HG03064 (cell line): Measurements from ENCODE around the gene TMEM164.

Experiments used
- ATAC-seq: cut with Tn5 transposase; IDR thresholded peaks from one replicate; pipeline ENCODE4 v1.9.1; 2021; ENCODE audit warnings: low read depth; ENCODE audit not compliant: unreplicated experiment

Gene TMEM164

DNA sequence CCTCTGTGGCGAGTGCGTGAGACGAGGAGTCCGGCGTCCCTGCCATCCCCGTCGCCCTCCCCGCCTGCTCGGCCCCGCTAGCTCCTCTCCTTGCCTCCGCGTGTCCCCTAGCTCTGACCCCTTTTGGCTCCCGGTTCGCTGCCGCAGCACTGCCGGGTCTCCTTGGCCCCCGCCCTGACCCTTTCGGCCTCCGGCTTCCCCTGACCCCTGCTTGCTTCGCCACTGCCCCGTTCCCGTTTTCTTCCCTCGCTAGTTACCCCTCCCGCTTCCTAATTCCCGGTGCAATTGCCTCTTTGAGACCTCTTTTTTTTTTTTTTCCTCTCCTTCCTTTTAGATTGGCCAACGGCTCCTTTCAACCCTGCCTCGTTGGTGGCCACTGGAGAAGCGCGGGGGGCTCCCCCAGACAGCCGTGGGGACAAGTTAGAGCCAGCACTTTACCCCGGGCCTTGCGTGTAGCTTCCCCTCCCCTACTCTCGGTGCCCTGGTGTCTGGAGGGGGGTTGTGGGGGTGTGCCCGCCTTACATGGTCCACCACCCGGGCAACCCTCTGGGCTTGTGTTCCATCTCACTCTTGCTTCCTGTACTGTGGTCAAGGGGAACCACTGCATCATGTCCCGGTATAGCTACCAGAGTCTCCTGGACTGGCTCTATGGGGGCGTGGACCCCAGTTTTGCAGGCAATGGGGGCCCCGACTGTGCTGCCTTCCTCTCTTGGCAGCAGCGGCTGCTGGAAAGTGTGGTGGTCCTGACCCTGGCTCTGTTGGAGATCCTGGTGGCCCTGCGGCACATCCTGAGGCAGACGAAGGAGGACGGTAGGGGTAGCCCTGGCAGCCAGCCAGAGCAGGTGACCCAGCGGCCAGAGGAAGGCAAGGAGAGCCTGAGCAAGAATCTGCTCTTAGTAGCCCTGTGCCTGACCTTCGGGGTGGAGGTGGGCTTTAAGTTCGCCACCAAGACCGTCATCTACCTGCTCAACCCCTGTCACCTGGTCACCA lies 548 bp downstream of the TMEM164 start:
- no peak for ATAC-seq

DNA sequence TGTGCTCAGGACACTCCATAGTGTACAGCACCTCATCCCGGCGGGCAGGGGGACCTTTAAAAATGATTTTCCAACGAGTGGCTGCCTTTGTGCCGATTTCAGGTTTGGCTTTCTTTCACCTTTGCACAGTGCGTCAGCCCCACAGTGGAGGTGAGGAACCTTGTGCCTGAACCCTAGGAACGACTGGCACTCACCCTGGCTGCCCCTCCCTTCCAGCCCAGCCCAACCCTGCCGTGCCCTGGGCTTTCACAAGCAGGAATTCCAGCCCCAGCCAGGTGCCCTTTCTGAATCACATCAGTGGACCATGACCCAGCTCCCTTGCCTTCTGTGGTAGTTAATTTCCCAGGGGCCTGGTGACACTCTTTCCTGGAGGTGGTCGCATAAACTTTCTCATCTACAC lies 1.3 kb downstream of the TMEM164 start:
- no peak for ATAC-seq

DNA sequence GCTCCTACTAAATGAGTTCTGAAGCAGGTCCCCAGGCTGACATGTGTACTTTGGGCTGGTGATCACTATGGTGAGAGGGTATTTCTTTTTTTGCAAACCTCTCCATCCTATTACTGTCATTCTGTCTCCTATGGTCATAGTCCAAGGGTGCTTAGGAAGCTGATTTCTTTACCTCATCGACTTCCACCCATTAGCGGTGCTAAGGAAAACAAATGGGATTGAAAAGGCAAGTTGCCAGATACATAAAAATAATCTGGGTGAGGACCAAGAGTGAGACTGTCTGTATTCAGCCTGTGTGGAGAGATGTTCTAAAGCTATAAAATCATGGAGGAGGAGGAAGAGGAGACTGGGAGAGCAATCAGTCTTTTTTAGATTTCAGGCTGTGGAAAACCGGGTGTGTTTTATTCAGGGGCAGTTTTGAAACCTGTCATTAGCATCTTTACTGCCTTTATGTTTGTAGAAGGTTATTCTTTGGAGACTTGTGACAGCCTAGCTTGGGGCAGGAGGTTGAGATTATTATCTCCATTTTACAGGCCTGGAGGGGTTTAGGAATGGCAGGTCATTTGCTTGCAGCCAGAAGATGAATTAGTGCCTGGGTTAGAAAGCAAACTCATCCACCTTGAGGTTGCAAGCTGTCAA lies 1.9 kb downstream of the TMEM164 start:
- ATAC-seq, result no peak

DNA sequence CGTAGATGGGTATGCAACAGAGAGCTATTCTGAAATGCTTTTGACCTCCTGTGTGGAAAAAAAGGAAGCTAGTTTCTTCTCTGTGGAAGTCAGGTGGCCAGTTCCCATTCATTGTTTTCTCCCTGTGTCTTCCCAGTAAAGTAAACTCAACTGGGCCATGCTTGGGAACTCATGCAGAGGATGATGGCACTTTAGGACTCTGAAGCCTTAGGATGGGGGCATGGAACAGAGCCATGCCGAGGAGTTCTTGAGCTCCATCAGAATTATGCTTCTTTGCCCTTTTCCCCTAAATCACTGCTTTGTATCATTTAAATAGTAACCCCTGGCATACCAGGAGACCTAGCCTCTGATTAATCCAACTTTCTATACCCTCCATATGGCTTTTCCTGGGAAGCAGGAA lies 3.2 kb downstream of the TMEM164 start:
- ATAC-seq, result no peak

DNA sequence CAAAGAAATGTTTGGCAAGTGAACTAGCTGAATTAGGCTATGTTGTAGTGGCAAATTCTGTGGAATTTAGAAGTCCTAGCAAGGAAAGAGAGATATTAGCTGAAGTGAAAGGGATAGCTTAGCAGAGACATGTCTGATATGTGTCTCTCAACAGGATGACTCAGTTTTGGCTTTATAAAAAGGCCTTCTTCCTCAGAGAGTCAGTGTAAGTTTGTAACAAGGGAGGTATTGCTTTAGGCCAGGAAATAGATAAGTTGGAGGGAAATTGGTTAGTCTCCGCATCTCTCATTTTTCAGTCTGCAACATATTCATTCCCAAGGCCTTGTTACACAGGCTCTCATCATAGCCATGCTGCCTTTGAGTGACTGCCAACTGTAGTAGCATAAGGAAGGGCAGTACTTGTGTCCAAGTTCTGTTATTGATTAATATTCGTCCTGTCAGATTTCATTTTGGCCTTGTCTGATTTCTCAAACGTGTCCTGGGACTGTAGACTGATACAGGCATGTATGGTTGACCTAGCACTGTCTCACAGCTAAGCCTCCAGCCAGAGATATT lies 4.0 kb downstream of the TMEM164 start:
- no peak for ATAC-seq

DNA sequence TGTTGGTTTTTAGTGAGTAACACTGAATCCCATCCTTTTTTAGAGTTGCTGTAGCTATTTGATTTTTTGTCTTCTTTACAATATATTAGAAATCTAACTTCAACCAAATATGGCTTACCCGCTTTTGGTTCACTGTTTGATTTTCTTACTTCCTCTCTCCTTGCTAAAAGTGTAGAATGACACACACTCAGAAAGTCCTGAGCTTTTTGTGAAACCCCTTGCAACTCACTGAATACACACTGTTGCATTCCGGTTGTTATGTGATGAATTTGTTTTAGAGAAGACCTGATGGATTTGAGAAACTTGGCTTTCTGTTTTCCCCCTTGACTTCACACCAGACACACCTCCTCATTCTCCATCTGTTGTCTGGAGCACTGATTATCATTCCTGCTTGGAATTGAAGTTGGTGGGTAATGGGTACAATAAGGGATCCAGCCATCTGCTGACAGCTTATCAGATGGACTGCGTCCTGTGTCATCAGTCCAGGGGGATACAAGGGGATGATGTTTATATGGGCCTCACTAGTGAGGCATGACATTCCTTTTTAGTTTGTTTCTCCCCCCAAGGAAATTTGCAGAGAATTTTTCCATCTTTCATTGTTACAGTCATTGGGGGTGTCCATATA lies 5.2 kb downstream of the TMEM164 start:
- no peak for ATAC-seq

DNA sequence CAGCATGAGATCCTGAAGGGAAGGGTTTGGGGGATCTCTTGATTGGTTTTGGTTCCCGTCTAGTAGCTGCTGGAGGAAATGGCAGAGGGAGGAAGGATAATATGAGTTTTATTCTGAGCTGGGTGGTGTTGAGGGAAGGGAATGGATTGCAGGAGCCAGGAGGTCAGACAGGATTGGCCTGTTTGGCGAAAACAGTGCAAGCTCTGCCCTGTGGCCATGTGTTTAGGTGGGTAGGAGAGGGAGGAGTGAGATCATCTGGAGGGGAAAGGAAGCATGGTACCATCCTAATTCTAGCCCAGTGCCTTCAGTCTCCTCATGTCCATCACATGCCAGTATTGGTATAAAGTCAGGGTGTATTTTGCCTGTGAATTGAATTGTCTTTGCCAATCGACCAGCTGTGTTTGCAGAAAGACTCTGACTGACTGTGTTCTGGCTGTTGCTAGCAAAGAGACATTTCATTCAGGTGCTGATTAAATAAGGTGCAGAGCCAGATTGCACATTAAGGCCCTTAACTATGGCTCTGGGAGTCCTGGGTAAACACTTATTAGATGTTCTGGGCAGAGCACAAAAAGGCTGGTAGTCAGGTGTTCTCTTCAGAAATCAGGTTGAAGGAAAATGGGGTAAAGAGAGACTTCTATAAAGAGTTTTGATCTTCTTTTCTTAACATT lies 10.0 kb downstream of the TMEM164 start:
- no peak for ATAC-seq

DNA sequence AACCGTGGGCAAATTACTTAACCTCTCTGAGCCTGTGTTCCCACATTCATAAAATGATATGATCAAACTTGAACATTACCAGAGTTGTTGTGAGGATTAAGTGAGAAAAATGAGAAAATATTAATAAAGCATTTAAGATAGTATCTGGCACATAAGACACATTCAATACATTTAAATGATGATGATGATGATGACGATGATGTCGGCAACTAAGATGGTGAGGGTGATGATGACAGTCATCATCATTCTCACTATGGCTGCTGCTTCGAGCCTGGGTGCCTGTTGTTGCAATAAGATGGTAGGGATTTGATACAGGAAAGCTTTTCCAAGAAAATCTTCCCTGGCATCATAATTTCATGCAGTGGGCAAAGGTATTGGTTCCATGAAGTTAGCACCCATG lies 11.1 kb downstream of the TMEM164 start:
- no peak for ATAC-seq

DNA sequence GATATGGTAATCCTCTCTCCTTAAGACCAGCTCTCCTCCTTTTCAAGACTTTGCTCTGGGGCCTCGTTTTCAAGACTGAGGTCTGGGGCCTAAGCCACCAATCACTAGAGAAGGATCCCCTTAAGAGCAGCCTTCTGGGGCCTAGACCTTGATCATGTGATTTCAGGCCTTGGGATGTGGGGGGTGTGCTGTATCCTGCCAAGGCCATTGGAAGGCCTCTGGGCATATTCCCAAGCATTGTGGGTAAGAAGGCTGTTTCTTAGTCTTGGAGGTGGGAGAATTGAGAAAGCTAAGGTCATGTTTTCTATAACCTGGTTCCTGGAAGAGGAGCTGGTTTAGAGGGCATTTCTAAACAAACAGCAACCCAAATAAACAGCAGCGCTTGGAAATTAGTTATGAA lies 12.1 kb downstream of the TMEM164 start:
- no peak for ATAC-seq

DNA sequence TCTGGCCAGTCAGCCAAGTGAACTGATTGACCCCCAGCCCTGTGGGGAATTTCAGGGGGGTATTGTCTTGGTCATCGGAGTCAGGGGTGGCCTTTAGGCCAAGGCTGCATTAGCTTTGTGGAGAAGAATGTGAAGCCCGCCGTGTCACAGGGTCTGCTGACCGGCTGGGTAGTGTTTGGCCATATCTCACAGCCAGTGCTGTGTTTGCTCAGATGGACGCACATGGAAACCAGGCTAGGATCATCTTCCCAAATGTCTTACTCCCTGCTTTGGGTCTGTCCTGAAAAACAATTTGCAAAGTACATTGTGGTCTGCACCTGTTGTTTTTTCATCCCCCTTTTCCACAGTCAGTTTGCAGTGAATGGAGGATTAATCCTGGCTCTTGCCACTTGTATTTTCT lies 13.0 kb downstream of the TMEM164 start:
- no peak for ATAC-seq

DNA sequence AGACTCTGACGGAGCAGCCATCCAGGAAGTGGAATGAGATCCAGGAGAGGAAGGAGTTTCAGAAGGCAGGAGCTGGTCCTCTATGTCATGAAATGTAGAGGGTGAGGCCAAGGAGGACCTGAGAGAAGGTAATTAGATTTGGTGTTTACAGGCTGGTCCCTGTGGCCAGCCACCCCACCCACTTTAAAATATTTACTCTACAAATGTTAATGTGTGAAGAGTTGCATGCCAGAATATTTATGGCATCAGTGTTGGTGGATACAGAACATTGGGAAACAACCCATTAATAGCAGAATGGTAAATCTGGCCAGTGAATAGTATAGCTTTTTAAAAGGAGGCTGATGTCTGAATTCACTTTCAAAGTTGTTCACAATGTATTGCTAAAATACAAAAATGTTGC lies 17.6 kb downstream of the TMEM164 start:
- no peak for ATAC-seq

DNA sequence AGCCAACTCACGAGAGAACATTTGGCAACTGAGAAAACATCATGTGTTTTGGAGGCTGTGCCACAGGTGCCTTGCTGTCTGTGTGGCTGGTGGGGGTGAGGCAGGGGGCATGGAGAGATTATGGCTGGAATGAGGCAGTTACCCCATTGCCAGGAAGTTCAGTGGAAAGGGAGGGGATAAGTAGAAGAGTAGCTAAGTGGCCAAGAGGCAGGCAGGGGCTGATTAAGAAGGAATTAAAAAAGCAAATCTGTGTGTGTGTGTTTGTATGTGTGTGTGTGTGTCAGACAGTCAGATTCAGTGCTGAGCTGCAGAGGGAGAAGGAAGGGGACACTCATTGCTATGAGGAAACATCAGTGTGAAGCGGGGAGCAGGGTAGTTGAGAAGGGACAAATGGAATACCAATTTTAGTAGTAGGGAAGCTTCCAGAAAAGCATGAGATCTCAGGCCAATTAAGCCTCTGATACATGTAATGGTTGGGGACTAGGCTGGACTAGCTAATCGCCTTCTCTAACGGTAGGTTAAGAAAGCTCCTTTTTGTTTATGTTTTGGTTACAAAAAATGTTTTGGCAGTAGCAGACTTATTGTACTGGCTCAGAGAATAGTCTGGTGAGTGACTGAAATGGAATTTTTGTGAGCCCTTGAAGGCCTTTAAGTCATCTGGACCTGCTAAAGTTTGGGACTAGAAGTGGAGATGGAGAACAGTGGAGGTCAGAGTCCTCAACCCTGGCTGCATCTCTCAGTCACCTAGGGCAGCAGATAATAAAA lies 18.5 kb downstream of the TMEM164 start:
- no peak for ATAC-seq

DNA sequence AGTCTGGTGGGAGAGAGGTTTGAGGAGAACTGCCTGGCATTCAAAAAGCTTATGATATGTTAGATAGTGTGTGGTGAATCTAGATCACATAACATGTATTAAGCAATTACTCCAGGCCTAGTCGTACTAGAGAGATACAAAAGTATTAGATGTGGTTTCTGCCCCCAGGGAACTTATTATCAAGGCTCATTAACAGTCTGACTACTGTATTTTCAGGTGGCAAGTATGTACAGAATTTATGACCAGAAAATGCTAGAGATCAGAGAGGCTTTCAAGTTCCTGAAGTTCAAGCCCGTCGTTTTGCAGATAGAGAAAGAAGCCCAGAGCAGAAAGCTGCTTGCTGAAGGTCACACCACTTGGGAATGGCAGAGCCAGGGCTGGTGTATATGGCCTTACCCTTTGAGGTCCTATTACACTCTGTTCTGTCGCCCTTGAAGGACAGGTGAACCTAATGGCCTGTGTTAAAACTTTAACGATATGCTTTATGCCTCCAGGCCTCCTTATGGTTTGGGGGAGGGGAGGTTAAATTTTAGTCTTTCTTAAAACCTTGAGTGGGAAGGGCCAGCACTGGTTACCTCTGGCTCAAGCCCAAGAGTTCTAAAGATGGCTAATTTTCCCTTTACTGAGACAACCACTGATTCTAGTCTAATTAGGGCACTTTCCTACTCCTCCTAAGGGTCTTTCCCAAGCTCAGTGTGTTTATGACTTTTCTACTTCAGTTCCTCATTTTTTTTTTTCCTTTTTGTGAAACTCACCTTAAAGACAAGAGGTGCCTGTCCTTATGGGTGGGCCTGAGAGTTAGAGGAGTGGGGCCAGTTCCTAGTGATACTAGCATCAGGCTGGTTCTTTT lies 19.9 kb downstream of the TMEM164 start:
- no peak for ATAC-seq

DNA sequence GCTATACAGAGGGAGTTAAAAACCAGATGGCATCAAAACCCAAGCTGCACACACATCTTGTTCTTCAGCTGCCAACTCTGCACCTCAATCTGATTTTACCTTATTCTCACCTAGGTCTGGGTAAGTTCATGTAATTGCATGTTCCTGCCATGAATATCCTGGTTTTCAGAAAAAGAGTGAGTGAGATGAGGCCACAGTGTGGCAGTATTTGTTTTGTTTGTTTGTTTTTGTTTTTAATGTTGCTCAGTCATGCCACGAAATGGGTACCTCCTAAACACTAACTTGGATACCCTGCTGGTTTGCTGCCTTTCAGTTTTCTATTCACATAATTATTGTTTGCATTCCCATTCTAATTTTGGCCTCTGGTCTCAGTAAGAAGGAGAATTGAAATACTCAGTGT lies 22.5 kb downstream of the TMEM164 start:
- no peak for ATAC-seq

DNA sequence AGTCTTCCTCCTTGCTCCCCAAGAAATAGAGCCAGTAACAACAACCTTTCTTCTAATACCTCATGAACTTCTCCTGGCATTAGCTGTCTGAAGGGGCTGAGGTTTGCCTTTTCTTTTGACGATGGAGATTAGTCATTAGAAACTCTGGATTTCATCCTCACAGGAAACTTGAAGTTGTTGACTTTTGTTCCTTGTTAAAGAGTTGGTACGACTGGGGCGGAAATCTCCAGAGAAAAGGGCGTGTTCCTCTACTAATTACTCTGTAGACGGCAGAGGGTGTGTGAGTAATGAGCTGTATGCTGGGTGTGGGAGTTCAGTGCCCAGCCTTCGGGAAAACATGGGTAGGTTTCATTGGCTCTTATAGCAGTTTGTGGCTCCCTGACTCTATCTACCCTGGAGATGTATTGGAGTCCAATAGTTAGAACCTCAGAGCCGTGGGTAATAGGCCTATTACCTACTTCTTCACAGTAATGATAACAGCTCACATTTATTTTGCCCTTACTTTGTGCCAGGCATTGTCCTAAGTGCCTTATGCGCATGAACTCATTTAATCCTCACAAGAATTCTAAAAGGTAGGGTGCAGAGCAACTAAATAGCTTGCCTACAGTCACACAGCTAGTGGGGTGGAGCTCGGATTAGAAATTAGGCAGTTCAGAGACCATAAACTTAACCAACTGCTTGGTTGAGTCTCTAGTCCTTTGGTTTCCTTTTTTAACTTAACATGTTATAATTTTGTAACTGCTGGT lies 23.4 kb downstream of the TMEM164 start:
- ATAC-seq, result no peak

DNA sequence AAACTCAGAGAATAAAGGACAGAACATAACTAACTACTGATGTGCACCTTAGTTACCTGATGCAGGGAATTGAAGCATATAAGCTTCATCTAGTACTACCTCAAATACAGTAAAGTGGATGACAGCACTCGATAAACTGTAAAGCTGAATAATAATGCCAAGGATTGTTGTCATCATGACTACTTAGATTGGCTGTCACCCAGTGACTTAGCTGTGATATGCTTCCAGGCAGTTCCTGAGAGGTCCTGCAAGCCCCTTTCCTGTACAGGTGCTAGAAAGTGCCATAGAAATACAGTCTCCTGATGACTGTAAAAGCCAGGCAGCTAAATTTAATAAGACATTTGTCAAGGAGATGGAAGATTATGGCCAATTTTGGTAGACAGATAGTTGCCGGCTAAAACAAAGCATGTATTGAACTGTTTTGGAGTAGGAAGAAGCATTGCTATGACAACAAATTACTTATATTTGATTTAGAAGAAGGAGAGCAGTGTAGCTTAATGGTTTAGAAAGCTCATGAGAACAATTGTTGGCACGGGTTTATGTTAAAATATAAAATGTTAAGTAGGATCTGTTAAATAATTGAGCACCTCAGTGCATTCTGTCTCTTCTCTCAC lies 29.7 kb downstream of the TMEM164 start:
- ATAC-seq, result no peak

DNA sequence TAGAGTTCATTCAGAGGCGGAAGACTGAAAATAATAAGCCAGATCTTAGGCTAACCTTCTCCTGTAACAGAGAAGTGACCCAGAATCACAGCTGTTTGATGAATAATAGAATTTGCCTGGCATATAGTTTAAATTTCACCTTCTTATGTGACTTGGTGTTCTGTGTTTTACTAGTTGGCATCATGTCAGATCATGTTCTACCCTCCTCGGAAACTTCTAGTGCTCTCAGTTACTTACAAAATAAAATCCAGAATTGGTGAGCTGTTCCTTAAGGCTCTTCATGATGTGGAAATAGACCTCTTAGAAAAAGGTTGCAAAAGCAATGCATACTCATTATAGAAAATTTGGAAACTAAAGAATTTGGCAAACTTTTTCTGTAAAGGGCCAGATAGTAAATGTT lies 31.1 kb downstream of the TMEM164 start:
- no peak for ATAC-seq
